ENCODE measurements around the gene EPN1.

The EPN1 gene

DNA sequence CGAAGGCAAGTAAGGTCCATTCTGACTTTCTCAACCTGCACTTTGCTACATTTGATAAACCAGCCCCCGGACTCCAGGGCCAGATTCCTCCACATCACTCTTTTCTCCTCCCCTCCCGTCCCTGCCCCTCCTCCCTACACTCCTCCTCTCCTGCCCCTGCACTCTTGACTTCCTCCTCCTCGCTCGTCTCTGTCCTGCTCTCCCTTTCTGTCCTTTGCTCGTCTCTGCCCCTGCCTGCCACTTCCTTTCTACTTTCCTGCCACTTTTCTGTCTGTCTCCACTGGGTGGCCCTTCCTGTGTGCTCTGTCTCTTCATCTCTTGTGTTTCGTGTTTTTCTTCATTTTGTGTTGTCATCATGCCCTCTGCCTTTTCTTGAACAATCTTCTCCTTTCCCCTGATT, 13.2 kb upstream of the EPN1 start:
- DNase-seq, result no peak

DNA sequence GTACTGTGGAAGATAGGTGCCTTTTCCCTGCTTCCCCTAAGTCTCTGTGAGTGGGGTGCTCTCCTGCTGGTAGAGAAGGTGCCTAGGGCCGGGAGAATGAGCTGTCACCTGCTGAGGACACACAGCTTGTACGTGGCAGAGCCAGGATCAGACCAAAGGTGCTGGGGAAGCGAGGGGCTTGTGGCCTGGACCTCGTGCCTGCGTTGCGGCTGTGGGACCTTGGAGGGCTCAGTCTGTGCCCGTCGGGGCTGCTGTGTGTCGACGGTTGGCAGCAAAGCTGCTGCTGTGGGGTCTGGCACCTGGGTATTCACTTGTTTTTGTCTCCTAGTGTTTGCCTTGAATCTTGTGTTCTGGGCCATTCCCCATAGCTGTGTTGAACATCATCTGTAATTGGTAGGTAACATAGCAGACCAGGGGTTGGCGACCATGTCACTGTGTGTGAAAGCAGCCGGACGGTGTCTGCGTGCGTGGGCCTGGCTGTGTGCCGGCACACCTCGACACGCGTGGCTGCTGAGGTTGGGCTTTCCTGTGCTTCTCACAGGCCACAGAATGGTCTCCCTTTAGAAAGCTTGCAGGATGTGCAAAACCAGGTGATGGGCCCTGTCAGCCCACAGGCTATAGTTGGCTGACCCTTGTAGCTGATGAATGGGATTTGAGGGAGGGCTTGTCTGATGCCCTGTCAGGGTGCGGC, 11.0 kb upstream of the EPN1 start:
- DNase-seq, result no peak

DNA sequence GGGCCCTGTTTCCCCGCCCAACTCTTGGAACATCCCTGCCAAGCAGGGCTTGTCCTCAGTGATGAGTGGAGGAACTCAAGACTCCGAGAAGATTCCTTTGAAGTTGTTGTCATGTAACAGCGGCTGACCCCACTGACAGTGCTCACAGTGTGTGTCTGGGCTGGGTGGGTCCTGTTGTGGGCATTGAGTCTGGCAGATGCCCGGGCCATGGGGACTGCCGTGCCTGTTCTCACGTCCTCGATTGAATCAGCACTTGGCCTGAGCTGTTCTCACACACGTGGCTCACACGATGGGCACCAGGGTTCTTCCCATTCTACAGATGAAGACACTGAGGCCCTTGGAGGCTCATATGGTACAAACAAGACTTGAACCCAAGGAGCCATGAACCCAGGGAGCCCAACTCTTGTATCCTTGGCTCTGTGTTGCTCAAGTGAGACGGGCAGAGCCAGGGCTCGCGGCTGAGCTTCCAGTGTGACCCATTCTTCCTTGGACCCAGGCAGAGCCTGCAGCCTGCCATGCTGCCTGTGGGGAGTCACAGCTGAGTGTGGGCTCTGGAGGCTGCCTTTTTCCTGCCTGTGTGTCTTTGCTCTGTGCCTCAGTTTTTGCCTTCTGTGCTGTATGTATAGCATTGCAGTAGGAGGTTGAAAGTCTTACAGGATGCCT, 8.6 kb upstream of the EPN1 start:
- DNase-seq, result no peak

DNA sequence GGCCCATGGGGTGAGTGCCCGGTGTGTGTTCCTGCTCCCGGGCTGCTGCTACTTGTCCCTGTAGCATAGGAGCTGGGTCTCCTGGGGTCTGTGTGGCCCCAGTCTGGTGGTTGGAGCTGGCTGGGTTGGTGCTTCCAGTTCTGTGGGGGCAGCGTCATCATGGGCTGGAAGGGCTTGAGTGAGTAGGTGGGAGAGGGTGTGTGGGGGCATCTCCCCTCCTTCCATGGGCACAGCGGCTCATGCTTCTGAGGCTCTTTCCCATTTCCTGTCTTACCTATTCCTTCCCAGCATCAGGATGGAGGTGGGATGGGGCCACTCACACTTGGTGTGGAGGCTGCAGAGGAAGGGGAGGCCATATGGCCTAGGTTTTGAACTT, 8.0 kb upstream of the EPN1 start:
- DNase-seq, result no peak

DNA sequence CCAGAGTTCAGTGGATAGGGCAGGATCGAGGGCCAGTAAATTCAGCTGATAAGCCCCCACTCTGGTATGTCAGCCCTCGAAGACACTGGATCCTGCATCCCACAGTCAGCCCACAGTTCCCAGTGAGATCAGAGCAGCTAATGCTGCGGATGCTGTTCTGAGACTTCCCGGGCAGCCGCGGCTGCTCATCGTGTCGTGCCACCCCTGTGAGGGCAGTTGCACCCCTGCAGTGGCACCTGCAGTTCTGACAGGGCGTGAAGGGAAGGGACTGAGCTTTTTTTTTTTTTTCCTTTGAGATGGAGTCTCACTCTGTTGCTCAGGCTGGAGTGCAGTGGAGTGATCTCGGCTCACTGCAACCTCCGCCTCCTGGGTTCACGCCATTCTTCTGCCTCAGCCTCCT, 7.5 kb upstream of the EPN1 start:
- no peak for DNase-seq

DNA sequence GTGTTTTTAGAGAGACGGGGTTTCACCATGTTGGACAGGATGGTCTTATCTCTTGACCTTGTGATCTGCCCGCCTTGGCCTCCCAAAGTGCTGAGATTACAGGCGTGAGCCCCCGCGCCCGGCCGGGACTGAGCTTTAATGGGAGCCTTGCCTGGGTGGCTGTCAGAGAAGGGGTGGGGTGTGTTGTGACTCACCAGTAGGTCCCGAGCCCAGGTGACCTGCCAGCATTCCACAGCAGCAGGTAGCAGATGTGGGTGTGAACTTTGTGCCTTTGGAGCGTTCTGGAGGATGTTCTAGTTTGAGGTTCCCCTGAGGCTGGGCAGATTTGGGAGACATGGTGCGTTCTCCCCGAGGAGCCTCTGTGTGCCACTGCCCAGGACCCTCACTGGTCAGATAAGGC, 7.1 kb upstream of the EPN1 start:
- DNase-seq, result no peak

DNA sequence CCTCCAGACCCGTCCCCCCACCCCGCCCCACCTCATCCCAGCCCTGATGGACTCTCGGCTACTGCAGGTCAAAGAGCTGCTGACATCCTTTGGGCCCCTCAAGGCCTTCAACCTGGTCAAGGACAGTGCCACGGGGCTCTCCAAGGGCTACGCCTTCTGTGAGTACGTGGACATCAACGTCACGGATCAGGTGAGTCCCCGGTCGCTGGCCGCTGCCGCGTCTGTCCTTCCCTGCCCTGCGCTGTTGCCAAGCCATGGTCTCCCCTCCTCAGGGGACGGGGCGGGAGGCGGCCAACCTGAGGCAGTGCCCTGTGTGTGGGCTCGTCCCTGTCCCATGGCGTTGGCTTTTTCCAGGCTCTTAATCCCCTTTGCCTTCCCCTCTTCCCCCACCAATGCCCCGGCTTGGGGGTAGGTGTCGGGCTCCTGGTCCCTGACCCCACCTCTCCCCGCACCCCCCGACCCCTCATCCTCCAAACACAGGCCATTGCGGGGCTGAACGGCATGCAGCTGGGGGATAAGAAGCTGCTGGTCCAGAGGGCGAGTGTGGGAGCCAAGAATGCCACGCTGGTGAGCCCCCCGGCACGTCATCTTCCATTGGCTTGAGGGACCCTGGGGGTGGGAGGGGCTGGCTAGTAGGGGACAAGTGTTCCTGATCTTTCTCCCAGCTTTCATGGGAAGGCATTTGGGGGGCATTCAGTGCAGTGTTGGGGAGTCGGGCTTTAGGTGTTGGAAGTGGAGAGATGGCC, 6.2 kb upstream of the EPN1 start:
- no peak for DNase-seq

DNA sequence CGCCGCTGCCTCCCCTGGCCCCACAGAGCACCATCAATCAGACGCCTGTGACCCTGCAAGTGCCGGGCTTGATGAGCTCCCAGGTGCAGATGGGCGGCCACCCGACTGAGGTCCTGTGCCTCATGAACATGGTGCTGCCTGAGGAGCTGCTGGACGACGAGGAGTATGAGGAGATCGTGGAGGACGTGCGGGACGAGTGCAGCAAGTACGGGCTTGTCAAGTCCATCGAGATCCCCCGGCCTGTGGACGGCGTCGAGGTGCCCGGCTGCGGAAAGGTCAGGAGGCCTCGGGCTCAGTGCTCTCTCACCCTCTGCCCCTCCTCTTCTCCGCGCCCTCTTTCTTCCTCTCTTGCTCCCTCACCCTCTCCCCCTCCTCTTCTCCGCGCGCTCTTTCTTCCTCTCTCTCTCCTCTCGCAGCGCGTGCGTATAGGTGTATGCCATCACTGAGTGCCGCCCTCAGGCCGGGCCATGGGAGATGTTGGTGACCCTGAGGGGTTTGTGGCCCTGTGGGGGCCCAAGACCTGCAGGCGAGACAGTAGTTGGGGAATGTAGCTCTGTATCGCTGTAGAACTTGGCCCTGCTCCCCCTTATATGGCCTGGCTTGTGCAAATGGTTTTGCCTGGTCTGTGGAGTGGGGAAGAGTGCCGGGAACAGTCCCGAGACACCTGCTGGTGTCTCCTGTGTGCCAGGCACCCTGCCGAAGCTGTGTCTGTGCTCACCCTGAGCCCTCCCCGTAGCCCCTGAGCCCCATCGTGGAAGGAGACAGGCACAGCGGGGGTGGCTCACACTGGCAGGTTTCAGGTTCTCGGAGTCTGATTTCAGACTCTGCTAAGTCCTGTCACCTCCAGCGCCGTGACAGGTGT, 5.4 kb upstream of the EPN1 start:
- DNase-seq, result no peak

DNA sequence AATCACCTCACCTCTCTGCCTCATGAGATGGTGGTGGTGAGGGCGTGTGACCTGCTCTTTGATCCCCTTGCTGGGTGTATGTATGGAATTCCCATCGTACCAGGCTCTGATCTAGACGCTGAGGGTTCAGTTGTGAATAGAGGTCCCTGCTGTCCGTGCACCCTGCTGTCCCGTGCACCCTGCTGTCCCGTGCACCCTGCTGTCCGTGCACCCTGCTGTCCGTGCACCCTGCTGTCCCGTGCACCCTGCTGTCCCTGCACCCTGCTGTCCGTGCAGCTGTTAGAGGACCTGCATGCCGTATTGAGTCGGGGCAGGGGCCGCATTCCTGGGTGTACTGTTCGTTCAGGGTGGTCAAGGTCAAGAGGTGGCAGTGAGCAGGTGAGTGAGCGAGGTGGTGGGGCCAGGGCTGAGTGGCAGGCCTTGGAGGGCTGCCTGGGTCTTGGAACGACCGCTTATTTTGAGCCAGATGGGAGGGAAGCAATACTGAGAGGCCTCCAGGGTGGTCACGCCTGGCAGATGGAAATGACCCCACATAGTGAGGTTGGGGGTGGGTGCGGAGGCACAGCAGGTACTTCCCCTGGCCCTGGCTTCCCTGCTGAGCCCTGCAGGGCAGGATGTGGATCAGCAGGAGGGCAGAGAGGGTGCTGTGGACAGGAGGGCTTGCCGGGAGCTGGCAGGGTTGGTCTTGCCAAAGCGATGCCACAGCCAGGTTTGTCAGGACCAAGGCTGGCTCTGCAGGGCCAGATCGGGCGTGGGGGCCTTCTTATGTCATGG, 4.6 kb upstream of the EPN1 start:
- DNase-seq, result no peak

DNA sequence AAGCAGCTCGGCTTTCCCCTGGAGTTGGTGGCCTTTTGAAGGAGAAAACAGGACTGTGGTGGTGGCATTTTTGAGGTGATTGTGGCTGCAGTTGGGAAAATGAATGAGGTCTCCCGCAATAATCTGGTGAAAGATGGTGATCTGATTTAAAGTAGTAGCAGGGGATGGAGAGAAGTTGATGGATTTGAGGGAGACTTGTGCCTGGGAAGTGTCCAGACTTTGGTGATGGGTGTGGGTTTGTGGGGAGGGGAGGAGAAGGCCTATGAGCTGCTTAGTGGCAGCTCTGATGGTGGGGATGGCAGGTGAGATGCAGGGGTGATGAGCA, 4.0 kb upstream of the EPN1 start:
- DNase-seq, result no peak

DNA sequence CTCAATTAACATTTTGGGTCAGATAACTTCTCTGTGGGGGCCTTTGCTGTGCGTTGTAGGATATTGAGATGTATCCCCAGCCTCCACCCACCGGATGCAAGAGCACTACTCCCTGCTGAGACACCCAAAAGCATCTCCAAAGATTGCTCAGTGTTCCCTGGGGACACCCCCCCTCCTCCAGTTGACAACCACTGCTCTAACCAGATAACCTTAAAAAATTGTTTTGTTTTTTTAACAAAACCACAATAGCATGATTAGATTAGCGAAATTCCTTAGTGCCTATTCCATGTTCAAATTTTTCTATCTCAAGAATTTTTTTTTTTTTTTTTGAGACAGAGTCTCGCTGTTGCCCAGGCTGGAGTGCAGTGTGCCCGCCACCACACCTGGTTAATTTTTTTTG, 2.6 kb upstream of the EPN1 start:
- no peak for DNase-seq

DNA sequence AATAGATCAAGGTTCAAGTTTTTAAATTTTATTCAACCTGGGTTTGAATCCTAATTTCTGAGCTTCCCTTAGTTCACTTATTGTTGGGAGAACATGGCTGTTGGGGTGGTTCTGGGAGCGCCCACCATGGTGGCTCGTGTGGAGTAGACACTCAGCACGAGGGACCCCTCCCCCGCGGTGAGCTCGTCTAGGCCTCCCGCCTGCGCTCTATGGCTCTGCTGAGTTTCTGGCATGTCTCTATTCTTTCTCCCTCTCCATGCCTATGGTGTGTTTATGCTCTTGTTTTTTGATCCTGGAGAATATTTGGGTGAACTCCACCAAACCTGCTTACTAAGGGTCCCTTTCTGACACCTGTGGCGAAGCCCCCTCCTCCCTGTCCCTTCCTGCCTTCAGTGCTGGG, 1.6 kb upstream of the EPN1 start:
- no peak for DNase-seq

DNA sequence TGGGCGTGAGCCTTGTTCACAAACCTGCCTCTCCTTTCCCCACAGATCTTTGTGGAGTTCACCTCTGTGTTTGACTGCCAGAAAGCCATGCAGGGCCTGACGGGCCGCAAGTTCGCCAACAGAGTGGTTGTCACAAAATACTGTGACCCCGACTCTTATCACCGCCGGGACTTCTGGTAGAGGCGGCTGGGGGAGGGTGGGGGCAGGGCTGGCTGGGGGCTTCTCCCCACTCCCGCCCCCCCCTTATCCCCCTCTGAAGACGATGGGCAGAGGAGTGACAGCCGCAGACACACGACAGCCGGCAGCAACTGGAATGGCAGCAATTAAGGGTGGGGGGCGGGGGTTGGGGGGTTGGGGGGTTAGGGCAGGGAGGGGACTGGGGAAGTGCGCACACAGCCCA, 1.1 kb upstream of the EPN1 start:
- DNase-seq, result no peak

DNA sequence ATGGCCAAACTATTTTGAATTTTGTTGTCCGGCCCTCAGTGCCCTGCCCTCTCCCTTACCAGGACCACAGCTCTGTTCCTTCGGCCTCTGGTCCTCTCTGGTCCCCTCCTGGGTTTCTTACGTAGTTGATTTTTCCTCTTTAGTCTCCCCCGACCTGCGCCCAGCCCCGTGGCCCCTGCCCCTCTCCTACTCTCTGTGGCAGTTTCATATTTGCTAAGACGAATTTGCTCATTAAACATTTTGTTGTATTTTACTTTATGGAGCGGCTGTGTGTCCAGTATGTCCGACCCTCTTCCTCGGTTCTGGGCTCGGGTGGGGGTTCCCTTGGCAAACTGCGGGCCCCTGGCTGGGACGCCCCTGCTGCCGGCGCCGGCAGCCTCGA, 576 bp upstream of the EPN1 start:
- DNase-seq, result no peak

DNA sequence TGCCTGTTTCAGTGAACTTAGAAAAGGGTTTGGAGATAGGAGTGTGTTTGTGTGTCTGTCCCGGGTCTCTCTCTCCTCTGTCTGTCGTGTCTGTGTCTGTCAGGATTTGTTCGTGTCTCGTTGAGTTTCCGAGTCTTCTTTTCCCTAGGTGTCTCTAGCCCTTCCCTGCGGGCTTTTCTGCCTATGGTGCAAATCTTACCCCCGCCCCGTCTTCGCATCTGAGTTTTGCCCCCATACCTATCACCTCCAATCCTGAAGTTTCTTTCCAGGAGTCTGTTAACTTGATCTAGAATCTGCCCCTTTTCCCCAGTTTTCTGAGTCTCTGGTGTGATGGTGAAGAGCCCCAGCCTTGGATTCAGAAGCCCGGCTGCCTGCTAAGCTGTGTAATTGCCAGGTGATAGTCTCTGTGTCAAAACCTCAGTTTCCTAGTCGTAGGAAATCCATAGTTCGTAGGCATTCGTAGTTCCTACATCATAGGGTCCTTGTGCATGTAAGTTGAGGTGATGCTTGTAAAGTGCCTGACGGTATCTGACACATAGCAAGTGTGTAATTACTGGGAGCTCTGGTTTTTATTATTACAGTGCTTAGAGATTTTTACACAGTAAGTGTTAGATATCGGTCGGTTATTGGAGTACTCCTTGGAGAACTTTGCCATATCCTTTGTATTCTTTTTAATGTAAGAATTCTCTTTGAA, 782 bp downstream of the EPN1 start:
- DNase-seq, result peak; percentile 25

DNA sequence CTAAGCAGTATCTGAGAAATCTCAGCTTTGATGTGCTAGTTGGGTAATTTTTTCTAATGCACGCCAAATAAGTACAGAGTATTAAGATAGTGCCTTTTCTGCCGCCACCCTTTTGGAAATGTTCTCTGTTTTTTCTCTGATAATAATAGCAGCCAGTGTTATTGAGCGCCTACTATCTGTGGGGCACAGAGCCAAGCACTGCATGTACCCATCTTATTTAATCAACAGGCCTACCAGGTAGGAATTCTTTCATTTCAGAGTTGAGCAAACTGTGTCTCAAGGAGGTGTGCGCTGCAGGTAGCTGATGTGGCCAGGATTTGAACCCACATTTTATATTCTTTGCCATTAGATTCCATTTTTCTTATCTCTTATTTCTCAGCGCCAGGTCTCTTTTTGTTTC, 1.4 kb downstream of the EPN1 start:
- no peak for DNase-seq

DNA sequence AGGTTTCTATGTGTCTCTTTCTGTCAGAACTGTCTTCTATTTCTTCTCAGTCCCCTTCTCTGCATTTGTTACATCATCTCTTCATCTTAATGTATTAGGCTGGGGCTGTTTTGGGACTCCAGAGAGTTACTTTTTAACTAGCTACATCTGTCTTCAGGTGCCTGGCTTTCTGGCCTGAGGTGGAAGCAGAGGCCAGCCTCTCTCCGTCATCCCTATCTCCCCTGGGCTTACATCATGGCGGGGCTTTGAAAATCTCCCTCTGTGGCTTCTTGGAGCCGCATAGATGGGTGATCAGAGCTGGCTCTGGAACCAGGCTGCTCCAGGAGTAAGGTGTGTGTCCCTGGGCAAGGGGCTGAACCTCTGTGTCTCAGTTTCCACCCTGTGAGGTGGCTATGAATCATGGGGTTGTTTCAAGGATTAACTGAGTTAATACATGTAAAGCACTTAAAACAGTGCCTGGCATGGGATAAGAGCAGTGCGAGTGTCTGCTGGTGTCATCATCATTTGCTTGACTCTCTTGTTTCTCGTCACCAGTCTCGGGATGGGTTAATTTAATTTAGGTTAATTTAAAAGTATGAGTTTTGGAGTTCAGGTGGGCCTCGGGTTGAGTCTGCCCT, 2.0 kb downstream of the EPN1 start:
- no peak for DNase-seq

DNA sequence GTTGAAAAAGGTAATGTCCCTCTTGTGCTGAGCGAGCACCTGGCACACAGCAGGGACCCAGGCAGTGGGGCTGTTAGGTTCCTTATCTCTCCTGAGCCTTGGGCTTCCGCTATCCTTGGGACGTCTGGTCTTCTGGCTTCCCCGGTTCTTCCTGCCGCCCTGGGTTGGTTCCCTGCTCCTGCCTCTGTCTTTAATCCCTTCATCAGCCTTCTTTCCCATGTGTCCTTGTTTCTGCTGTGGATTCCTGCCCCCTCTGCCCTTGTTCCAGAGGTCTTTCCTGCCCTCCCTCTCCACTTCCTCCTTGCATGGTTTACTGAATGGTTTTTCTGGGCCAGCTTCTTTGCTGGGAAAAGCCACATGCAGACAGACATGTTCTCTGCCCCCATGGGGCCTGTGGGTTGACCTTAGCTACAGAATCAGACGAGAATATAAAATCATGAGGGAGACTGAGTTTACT, 2.6 kb downstream of the EPN1 start:
- DNase-seq, result no peak

DNA sequence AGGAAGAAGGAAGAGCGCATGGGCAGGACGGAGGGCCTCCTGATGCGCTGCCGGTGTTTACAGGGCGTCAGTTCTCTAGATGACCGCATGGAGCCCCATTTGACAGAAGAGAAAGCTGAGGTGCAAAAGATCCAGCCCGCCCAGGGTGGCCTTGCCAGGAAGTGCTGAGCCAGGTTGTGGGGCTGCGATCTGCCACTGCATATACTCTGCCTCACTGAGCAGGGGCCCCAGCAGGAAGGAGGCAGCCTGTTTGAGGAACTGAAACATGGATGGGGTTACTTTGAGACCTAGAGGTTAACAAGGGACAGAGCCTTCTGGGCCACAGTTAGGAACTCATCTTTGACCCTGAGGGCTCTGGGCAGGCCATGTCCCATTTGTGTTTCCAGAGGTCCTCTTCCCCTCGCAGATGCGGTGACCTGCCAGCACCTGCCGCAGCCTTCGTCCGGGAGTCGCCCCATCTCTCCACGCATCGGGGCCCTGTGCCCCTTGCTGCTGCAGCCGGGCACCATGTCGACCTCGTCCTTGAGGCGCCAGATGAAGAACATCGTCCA, 3.2 kb downstream of the EPN1 start:
- peak; percentile 80 for DNase-seq

DNA sequence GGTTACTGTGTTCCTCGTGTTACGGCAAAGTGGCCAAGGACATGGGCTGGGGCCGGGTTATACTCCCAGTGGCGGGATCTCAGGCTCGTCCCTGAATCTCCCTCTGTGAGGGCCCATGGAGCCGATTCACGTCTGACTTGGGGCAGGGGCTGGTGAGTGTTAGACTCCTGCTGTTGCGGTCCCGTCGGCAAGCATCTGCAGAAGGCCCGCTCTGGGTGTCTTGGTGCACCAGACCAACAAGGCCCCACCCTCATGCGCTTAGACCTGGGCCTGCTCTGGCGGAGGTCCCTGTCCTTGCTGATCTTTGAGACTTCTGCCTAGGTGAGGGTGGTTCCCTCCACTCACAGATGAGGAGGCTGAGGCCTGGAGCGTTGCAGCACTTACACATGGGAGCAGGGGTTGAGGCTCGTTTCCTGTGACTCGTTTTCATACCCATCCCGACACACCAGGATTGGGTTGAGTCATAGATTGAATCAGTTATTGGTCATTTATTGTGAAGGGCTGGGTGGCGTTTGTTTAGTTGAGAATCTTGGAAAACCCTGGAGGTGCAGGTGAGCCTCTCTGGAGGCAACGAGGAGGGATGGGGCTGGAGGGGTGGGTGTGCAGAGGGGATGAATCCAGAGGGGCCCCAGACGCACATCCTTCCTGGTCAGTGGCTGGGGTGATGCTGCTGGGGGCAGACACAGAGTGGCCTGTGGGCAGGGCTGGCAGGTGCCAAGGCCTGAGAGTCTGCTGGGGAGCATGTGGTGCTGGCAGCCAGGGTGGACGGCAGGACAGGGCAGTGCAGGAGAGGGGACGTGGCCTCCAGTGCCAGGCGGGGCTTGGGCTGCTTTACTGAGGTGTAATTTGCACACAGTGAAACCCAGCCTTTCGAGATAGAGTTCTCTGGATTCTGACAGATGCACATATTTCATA, 4.6 kb downstream of the EPN1 start:
- no peak for DNase-seq

Data from suppressor macrophage treated with lipopolysaccharide for 4 hours (primary cell).